Measurements from ENCODE around the gene LTBP1. TPM values are rescaled to one million over a fixed set of nuclear protein-coding genes. Genes with fewer than 3 reads are reported as not detected.

The LTBP1 gene
- total RNA-seq, 4 donors from 2014 or later, result 8.7 to 18.7 (median 13.0) TPM

DNA sequence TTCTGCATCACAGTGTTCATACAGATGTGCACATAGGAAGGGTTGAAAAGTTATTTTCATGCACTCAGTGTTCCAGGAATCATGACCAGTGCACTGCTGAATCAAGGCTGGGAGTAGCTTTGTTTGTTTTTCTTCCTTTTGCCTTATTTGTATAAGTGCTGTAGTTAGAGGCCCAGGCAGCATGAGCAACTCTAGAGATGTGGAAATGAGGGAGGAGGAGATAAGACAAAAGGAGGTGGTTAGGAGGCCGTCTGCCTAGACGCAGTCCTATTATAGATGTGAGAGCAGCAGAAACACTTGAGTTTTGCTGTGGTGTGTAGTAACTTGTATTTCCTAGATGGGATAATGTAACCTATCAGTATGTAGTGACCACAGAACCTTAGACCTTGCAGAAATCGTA lies 265.4 kb downstream of the LTBP1 start:
- DNase-seq (ENCODE audit: low spot score in 2 of 2), result no peak
- no peak overlapping the region for H3K27ac ChIP-seq
- H3K36me3 ChIP-seq, result no peaks in the 10 kb centered on the region

DNA sequence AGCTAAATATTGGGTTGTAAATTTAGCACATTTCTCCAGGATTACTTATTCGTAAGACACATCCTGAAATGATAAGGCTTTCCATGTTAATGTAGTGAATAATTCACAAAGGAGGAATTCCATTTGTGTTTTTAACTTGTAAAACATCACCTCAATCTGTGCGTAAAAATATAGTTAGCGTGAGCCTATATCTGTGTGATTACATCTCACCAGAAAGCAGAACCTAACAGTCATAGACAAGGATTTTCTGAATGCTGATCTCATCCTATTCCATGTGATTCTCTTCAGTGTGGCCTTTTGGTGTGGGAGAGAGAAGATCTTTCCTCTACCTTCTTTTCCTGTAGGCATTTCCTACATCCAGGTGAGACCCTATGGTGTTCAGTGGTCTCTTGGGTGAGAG lies 266.5 kb downstream of the LTBP1 start:
- H3K4me3 ChIP-seq, result no peak overlapping the region
- WGBS, result 92% methylated on average over 3 of the region's 3 CpGs
- TF ChIP-seq POLR2A (IDR thresholded peaks at IDR 0.05) (no peak), POLR2AphosphoS5 (IDR thresholded peaks at IDR 0.05) (no peak), EP300 (IDR thresholded peaks at IDR 0.05) (no peak)
- TF ChIP-seq, protein P1, sequence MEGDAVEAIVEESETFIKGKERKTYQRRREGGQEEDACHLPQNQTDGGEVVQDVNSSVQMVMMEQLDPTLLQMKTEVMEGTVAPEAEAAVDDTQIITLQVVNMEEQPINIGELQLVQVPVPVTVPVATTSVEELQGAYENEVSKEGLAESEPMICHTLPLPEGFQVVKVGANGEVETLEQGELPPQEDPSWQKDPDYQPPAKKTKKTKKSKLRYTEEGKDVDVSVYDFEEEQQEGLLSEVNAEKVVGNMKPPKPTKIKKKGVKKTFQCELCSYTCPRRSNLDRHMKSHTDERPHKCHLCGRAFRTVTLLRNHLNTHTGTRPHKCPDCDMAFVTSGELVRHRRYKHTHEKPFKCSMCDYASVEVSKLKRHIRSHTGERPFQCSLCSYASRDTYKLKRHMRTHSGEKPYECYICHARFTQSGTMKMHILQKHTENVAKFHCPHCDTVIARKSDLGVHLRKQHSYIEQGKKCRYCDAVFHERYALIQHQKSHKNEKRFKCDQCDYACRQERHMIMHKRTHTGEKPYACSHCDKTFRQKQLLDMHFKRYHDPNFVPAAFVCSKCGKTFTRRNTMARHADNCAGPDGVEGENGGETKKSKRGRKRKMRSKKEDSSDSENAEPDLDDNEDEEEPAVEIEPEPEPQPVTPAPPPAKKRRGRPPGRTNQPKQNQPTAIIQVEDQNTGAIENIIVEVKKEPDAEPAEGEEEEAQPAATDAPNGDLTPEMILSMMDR (IDR thresholded peaks at IDR 0.05), result no peak
- H3K36me3 ChIP-seq, result no peaks in the 10 kb centered on the region
- H3K27me3 ChIP-seq, result no peaks in the 10 kb centered on the region
- H3K27ac ChIP-seq, result no peak overlapping the region
- DNase-seq (ENCODE audit: low spot score in 2 of 2), result no peak
- peaks cover 10% of the 10 kb centered on the region for H3K4me1 ChIP-seq
- H3K9me3 ChIP-seq, result no peaks in the 10 kb centered on the region

More for the DNA sequence above, 265.4 kb downstream of the LTBP1 start:
- H3K27me3 ChIP-seq, result no peaks in the 10 kb centered on the region
- H3K9me3 ChIP-seq, result no peaks in the 10 kb centered on the region
- H3K4me3 ChIP-seq, result no peak overlapping the region
- WGBS, result 83% methylated on average over 3 of the region's 3 CpGs
- TF ChIP-seq POLR2A (IDR thresholded peaks at IDR 0.05) (no peak), EP300 (IDR thresholded peaks at IDR 0.05) (no peak), POLR2AphosphoS5 (IDR thresholded peaks at IDR 0.05) (no peak)
- TF ChIP-seq, protein P1 (IDR thresholded peaks at IDR 0.05), result no peak
- peaks cover 12% of the 10 kb centered on the region for H3K4me1 ChIP-seq

DNA sequence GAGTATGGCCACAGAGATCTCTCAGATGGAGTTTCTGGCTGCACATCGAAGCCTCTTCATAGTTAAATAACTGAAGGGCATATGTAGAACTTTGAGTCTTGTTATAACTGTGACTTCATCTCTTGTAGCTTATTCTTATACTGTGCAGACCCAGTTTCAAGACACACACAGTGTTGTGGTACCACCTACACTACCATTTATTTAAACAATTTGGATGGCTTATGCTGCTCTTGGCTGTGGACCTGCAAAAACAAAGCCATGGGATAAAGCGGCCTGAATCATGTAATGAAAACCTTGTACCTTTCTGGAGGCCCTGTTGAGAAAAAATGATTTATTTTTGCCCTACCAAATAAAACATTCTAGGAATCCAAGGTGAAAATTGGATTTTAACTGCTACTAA lies 266.9 kb downstream of the LTBP1 start:
- Histone ChIP-seq H3K27me3 (no peaks in the 10 kb centered on the region), H3K27ac (no peak overlapping the region), H3K9me3 (no peaks in the 10 kb centered on the region), H3K4me3 (no peak overlapping the region), H3K4me1 (peaks cover 10% of the 10 kb centered on the region), H3K36me3 (no peaks in the 10 kb centered on the region)
- WGBS, result 78% methylated on average over 2 of the region's 2 CpGs
- DNase-seq (ENCODE audit: low spot score in 2 of 2), result no peak
- no peak for TF ChIP-seq EP300 (IDR thresholded peaks at IDR 0.05)
- TF ChIP-seq, protein P1 (IDR thresholded peaks at IDR 0.05), result no peak
- no peak for TF ChIP-seq POLR2A (IDR thresholded peaks at IDR 0.05)
- no peak for TF ChIP-seq POLR2AphosphoS5 (IDR thresholded peaks at IDR 0.05)

DNA sequence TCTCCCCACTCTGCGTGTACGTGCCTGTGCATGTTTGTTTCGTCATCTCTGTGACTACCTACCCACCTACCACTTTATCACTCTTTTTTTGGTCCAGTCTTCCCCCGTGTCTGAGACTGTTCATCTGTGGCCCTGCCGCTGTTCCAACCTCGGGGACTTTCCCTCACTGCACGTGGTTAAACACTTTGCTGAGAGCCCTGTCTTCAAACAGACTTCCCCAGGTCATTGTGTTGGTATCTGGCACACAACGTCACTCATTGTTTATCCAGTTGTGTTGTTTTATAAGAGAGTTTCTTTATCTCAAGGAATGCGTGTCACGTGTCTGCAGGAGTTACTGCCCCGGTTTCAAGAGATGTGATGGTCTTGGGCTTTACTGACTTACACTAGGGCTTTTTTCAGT lies 267.7 kb downstream of the LTBP1 start:
- no peak for TF ChIP-seq POLR2AphosphoS5 (IDR thresholded peaks at IDR 0.05)
- TF ChIP-seq, protein P1 (IDR thresholded peaks at IDR 0.05), result no peak
- no peak for TF ChIP-seq POLR2A (IDR thresholded peaks at IDR 0.05)
- no peak for TF ChIP-seq EP300 (IDR thresholded peaks at IDR 0.05)
- 74% methylated on average over 11 of the region's 11 CpGs for WGBS
- peaks cover 10% of the 10 kb centered on the region for H3K4me1 ChIP-seq
- H3K4me3 ChIP-seq, result no peak overlapping the region
- H3K27me3 ChIP-seq, result no peaks in the 10 kb centered on the region
- no peak for DNase-seq (ENCODE audit: low spot score in 2 of 2)
- H3K27ac ChIP-seq, result no peak overlapping the region
- no peaks in the 10 kb centered on the region for H3K9me3 ChIP-seq
- no peaks in the 10 kb centered on the region for H3K36me3 ChIP-seq

DNA sequence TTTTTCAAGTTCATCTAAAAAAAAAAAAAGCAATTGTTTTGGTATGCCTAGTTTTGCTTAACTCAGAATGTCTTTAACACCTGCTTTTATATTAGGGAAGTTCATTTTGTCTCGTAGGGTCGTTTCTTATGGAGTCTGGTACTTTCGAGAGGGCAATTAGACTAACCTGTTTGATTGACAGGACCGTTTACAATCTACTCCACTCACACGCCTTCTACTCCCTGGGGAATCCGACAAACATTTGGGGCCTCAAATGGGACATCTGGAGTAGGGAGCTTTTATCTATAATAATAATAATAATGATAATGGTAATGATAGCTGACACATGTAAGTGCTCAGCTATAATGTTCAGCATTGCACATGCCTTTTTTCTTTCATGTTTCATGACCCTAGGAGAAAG lies 268.1 kb downstream of the LTBP1 start:
- no peak overlapping the region for H3K27ac ChIP-seq

More for the DNA sequence above, 268.1 kb downstream of the LTBP1 start:
- DNase-seq (ENCODE audit: low spot score in 2 of 2), result no peak
- no peaks in the 10 kb centered on the region for H3K36me3 ChIP-seq
- peaks cover 10% of the 10 kb centered on the region for H3K4me1 ChIP-seq
- 82% methylated on average over 6 of the region's 6 CpGs for WGBS
- H3K9me3 ChIP-seq, result no peaks in the 10 kb centered on the region
- no peaks in the 10 kb centered on the region for H3K27me3 ChIP-seq
- H3K4me3 ChIP-seq, result no peak overlapping the region
- TF ChIP-seq EP300 (IDR thresholded peaks at IDR 0.05) (no peak), POLR2A (IDR thresholded peaks at IDR 0.05) (no peak), POLR2AphosphoS5 (IDR thresholded peaks at IDR 0.05) (no peak)
- TF ChIP-seq, protein P1 (IDR thresholded peaks at IDR 0.05), result no peak

All from suprapubic skin (tissue), 4 donors.